GM21723 (cell line): ENCODE data around the gene ADAM22.

Experiments used
- ATAC-seq: cut with Tn5 transposase; IDR thresholded peaks from one replicate; pipeline ENCODE4 v1.9.1; 2021; ENCODE audit warnings: mild to moderate bottlenecking, moderate library complexity; ENCODE audit not compliant: unreplicated experiment

ADAM22 gene

DNA sequence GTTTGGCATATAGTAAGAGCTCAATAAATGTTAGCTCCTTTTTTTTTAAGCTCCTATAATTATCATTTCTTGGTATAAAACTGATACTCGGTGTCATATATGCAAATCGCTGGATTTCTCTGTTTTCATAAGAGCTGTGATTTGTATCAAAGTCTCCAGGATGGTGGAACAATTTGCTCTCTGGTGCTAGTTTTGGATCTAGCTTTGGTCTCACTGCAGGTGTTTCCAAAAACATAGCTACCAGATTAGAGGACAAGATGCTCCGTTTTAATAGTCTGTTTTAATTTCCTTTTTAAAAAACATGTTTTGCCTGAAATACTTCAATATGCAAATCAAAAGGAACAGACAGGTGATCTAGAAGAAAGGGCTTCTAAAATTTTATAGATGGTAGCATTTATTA, 25.3 kb downstream of the ADAM22 start:
- ATAC-seq = no peak

DNA sequence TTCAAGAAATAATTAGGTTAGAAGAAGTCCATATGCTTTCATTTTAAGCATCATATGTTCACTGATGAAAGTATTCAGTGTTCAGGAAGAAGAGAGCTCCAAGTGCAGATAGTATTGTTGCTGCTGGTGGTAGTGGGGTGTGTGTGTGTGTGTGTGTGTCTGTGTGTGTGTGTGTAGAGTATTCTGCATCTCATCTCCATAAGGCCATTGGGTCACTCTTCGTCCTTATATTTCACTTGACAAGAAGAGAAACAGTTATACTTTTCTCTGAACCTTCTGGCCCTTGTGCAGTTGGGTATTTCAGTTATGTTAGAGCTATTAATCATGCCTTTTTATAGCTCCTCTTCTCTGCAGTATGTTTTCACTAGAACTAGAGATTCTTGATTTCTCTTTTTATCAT, 26.2 kb downstream of the ADAM22 start:
- no peak for ATAC-seq

- no peak for ATAC-seq
Measured at GRCh38 chr7:87961754-87962153, 27.7 kb downstream of the ADAM22 start.

DNA sequence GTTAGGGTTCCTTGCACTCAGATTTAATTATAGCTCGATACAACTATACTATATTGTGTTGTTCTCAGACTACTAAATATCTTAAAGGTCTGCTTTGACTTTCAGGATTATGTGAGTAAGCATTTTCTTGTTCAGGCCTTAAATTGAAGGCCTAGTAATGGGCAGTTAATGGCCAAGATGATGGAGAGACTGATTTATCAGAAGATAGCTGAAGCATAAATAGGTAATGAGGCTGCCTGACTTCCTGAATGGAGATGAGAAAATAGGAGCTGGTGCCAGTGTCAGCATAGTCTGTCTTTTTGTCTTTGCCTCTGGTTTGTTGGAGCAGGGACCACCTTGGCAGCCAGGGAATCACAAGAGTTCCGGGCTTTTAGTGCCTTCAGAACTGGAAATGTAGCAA, 32.2 kb downstream of the ADAM22 start:
- ATAC-seq = no peak

GRCh38 chr7:87968021-87968420, 34.0 kb downstream of the ADAM22 start:
- no peak for ATAC-seq

- no peak for ATAC-seq
Measured at GRCh38 chr7:87982116-87982515, 48.1 kb downstream of the ADAM22 start.

DNA sequence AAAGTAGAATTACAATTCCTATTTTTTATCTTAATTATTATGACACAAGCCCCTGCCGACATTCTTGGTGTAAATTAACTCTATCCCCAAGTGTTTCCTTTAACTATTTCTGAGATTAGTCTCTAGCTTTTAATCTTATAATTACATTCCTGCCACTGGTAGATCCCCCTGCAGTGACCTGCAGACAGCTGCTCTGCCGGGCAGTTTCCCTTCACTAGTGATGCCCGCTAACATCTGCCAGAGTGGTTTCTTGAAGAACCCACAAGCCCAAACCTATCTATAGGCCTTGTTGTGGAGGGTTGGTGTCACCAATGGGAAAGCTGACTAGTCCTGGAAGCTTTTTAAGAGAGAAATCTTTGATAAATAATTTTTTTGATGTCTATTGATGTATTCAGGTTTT, 50.0 kb downstream of the ADAM22 start:
- ATAC-seq = no peak

- no peak for ATAC-seq
Measured at GRCh38 chr7:87993269-87993668, 59.2 kb downstream of the ADAM22 start.

- ATAC-seq = no peak
Measured at GRCh38 chr7:87999261-87999660, 65.2 kb downstream of the ADAM22 start.

DNA sequence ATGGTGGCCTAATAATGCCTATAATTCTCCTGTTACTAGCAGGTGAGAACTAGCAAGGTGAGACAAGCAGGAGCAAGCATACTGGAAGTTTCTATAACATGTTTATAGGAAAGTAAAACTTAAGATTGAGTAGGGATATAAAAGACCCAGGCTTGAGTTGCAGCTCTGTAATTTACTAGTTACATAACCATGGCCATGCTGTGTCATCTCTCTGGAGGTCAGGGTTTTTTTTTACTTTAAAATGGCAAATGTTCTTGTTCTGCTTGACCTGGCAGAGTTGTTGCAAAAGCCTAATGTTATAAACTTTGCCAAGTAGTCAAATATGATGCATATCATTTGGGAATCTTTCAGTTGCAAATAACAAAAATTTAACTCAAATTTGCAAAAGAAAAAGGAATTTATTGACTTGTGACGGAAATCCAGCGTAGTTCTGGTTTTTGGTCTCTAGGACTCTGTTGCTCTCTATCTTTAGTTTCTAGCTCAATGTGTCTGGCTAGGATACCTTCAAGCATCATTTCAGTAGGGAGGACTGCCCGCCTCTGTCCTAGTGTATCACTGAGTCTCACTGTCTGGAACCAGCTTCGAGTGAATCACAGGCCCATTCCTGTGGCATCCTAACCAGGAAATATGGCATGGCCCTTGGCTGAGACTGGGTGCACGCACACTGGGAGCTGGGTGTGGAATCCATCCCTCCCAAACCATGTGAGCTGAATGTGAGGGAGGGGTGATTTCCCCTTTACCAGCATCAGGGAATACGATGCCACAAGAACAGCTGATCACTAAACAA, 67.9 kb downstream of the ADAM22 start:
- no peak for ATAC-seq

DNA sequence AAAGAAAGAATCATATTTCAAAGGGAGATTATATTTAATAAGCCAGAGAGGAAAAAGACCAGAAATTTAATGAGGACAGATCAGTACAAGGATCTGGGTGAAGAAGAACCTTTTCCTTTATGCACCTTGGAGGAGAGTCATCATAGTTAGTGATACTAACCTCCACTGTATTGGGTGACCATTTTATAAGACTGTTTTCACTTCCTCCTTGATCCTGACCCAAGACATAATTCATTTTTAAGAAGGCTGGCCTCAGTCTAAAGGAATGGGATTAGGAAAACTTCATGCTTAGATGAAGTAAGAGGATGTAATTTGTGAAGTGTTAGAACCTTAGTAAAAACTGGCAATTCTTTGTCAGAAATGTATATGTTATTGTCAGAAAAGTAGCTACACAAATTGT, 68.6 kb downstream of the ADAM22 start:
- ATAC-seq = no peak

DNA sequence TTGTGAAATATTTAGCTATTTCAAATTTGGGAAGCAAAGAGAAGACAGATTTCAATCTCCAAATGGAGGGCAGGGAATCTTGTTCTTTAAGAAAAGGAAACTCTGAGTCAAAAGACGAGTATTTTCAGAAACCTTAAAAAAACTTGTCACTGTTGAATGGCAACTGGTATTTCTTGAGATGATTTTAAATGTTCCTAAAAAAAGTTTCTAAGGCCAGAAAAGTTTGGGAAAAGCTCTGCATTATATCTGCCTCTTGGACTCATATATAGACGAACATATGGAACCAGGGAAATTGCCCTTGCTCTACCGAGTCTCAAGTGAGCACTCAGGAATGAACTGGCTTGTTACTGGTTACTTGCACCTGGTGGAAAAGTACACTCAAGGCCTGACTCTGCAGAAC, 69.5 kb downstream of the ADAM22 start:
- ATAC-seq = no peak

DNA sequence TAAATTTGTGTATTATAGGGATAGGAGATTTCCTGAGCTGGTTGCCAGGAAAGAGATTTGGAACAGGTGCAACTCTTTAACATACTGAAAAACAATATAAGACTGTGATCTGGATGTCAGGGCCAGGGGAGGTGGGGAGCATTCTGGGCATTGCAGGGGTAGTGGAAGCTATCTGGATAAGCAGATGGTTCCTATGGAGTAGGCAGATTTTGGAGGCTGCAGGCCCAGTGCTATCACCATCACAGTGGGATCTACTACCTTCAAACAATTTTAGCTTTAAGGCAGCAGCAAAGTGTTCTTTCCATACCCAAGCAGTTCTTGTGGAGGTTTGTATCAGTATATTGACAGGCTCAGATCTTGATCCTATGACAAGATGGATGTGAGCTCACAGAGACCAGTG, 71.1 kb downstream of the ADAM22 start:
- no peak for ATAC-seq

DNA sequence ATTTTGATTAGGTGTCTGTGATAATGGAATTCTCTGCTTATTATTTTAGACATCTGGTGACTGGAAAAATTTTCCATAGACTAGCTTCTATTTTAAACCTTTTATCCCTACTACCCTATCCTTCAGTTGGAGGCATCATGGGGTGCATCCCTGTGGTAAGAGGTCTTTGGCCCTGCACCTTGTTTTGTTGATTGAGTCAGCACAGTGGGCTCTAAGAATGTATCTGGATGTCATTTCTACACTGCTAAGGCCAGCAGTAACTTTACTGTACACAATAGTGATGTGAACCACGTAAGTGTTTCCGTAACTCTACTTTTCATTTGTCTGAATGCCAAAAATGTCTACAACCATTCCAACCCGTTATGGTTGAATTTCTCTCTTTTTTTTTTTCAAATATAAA, 75.6 kb downstream of the ADAM22 start:
- no peak for ATAC-seq

- ATAC-seq = no peak
Measured at GRCh38 chr7:88012086-88012485, 78.0 kb downstream of the ADAM22 start.

DNA sequence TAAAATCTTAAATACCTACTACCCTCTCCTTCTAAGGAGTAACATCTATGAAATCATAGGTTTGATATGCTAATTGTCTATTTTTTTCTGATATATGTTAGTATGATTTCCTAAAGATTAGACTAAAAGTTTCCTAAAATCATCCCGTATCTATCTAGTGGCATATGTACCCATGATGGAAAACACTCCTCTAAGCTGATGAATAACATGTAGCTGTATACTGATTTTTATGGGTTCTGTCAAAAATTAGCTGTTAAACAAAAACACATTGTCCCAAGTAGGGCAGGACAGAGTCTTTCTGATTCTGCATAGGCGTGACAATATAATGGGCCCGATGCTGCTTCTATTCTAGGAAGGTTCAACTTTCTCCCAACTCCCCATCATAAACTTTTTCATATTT, 79.9 kb downstream of the ADAM22 start:
- ATAC-seq = no peak

DNA sequence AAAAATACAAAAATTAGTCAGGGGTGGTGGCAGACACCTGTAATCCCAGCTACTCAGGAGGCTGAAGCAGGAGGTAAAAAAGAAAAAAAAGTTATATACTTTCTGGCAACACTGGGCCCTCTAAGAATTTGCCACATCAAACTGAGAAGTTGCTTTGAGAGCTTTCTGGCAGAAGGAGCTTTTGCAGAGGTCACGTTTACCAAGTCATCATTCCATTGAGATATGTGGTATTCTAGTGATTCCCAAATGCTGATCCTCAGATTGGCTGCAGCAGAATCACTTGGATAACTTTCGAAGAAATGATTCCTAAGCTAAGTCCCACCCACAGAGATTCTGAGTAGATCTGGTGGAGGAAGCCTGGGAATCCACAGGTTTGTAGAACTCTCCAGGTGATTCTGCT, 80.5 kb downstream of the ADAM22 start:
- no peak for ATAC-seq

DNA sequence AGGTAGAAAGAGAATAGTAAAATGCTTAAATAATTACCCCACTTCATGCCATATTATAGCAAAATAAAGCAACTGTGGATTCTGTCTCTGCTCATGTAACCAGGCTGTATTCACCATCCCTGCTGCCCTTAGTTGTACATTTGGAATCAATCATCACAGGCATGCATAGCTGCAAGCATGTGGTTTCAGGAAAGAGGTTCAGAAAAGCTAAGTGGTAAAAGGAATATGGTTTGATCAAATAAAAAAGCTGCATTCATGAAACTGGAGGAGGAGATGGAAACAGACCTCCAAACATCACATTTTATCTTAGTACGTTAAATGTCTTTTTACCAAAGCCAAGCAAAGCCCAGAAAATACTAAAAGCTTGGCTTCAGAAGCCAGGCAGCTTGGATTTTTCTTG, 81.3 kb downstream of the ADAM22 start:
- ATAC-seq = no peak

DNA sequence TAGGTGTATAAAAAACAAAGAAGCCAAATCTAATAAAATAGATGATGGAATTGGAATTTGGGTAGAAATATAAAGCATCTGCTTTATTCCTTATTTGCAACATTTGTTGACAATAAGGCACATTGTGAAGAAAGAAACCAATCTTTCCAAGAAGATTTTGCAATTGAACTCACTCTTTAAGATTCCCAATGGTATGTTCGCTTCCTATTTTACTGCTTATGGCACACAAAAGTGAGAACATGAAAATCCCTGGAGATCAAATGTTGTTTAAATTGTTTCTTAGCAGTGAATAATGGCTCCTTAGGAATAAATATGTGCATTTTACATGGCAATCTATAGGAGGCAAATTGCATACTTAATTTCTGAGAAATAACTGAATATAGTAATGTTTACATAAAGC, 84.5 kb downstream of the ADAM22 start:
- ATAC-seq = no peak

GRCh38 chr7:88020953-88021665, 87.1 kb downstream of the ADAM22 start:
- no peak for ATAC-seq

DNA sequence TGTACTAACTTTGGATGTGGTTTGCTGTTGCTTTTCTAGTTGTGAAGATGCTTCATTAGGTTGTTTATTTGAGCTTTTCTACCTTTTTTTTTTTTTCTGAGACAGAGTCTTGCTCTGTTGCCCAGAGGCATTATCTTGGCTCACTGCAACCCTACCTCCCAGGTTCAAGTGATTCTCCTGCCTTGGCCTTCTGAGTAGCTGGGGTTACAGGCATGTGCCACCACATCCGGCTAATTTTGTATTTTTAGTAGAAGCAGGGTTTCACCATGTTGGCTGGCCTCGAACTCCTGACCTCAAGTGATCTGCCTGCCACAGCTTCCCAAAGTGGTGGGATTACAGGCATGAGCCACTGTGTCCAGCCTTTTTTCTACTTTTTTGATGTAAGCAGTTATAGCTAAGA, 93.7 kb downstream of the ADAM22 start:
- ATAC-seq = no peak

DNA sequence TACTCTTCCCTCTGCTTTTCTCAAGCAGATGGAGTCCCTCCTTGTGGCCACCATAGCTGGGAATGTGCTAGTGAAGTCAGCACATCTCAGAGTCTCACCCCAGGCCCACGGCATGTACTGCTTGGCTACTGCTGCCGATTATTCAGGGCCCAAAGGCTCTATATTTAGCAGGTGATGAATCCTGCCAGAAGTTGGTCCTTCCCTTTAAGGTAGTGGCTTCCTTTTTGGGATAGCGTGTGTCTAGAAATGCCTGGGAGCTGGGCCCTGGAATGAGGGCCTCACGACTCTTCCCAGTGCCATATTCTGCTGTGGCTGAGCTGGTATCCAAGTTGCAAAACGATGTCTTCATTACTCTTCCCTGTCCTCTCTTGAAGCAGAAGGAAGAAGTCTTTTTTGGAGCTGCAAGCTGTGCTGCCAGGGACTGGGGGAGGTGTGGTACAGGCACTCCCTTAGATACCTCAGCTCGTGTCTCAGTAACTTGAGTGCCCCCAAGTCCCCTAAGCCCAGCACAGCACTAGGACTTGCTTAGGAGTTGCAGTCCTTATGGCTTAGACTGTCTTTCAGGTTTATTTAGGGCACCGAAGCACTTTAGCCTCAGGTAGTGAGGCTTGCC, 100.1 kb downstream of the ADAM22 start:
- no peak for ATAC-seq
